HG02798 (cell line): Measurements from ENCODE around the gene CFTR.

Experiments used
- ATAC-seq: cut with Tn5 transposase; IDR thresholded peaks from one replicate; pipeline ENCODE4 v1.9.1; 2021; ENCODE audit warnings: mild to moderate bottlenecking; ENCODE audit not compliant: unreplicated experiment, poor library complexity

Gene CFTR

DNA sequence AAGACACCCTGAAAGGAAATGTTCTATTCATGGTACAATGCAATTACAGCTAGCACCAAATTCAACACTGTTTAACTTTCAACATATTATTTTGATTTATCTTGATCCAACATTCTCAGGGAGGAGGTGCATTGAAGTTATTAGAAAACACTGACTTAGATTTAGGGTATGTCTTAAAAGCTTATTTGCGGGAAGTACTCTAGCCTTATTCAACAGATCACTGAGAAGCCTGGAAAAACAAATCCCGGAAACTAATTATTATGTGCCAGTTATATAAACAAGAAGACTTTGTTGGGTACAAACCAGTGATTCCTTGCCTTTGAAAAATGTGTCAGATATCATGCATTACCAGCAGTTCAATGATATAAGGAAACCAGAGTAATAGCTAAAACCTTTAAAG lies 160.1 kb downstream of the CFTR start:
- ATAC-seq, result no peak

DNA sequence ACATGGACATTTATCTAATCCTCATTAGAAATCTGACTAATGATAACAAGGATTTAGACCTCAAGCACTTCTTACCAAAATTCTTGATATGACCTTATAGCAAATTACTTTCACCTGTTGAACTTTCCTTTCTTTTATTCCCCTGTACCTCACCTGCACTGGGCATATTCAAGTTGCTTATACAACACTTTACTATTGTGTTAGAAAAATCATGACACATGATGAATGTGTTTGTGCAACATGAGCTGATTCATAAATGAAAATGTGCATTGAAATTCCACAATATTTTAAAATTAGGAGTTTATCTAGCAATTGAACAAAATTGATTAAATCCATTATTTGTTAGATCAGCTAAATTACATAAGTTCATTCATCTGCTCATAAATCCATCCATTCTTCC lies 160.6 kb downstream of the CFTR start:
- ATAC-seq, result no peak

- no peak for ATAC-seq
Observed at GRCh38 chr7:117645481-117646165, 165.8 kb downstream of the CFTR start.

DNA sequence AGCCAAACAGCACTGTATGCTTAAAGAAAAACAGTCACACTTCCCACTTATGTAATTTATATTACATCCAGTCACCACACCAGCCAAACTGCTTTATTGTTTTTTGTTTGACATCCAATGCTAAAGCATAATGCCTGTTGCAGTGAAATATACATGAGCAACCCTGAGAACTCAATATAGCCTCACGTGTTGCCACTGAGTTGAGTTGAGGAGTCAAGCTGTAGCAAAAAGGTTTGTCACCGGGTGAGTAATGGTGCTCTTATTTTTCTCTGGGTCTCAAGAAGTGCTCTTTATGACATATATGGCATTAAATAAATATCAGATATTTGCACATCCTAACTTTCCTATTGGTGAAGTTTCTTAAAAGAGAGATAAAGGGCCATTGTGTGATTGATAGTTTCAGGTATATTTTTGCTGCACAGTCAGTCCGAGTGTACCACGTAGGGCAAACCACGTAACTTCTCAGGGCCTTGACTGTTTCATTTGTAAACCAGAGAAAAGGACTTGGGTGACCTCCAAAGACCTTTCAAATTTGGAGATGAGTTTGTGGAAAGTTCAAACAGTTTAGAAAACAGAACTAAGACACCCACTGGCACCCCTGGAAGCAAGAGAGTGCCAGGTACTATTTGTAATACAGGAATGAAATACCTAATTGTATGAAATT lies 168.5 kb downstream of the CFTR start:
- ATAC-seq, result no peak

DNA sequence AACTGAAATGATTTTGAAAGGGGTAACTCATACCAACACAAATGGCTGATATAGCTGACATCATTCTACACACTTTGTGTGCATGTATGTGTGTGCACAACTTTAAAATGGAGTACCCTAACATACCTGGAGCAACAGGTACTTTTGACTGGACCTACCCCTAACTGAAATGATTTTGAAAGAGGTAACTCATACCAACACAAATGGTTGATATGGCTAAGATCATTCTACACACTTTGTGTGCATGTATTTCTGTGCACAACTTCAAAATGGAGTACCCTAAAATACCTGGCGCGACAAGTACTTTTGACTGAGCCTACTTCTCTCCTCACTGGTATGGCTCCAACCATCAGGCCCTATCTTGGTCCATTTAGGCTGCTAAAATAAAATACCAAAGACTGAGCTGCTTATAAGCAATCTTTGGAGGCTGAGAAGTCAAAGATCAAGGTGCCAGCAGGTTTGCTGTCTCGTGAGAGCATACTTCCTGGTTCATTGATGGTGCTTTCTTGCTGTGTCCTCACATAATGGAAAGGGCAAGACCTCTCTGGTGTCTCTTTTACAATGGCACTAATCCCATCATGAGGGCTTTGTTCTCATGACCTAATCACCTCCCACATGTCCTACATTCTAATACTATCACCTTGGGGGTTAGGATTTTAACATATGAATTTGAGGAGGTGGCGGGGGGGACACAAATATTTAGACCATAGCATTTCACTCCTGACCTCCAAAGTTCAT lies 173.3 kb downstream of the CFTR start:
- ATAC-seq, result no peak

DNA sequence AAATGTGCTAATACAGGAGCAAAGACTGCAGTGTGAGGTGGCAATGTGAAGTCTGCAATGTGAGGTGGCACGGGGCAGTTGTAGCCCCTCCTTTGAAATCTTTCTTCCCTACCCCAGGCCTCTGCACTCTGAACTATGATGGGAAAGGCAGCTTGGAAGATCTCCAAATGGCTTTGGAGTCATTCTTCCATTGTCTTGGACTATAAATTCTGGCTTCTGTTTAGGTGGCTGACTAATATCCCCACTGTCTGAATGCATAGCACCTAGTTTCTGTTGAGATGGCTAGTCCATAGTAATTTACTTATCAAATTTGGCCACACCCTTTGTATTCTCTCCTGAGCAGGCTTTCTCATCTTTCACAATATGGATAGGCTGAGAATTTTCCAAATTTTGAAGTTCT lies 175.0 kb downstream of the CFTR start:
- no peak for ATAC-seq

DNA sequence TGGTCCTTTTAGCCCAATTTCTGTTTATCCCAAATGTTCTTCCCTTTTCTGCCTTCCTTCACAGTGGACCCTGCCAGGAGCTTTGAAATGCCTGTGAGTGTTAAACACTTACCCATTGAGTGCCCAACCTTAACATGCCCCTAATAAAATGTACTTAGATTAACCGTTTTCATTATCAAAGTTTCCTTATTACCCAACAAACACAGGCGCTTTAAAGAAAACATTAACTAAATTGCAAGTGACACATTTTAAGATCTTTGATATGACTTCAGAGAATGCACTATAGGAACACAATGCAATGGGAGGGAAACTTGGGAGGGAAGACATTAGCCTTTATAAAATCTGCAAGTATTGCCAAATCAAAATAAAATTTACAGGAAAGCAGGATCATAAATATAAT lies 177.0 kb downstream of the CFTR start:
- ATAC-seq, result no peak

- no peak for ATAC-seq
Observed at GRCh38 chr7:117659531-117660011, 179.7 kb downstream of the CFTR start.

DNA sequence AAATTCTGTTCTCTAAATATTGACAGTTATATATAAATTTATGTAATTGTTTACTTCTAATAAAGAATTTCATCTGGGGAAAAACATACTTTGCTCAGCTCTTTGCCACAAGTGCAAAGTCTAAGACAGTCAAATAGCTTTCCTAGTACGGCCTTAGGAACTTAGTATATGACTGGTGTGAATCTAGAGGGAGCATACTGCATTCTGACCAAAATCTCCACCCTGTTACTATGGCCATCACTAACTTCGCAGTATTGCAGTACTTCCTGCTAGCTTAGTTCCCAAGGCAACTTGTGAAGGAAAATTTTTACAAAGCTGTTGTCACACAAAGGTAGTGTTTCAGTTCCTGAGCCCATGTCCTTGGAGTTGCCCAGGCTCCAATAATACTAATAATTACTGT lies 181.5 kb downstream of the CFTR start:
- no peak for ATAC-seq

DNA sequence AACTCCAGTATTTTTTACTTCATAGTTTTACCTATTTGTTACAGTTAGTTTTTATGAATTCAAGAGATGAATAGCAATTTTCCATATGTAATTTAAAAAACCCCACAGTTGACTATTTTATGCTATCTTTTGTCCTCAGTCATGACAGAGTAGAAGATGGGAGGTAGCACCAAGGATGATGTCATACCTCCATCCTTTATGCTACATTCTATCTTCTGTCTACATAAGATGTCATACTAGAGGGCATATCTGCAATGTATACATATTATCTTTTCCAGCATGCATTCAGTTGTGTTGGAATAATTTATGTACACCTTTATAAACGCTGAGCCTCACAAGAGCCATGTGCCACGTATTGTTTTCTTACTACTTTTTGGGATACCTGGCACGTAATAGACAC lies 184.2 kb downstream of the CFTR start:
- no peak for ATAC-seq

DNA sequence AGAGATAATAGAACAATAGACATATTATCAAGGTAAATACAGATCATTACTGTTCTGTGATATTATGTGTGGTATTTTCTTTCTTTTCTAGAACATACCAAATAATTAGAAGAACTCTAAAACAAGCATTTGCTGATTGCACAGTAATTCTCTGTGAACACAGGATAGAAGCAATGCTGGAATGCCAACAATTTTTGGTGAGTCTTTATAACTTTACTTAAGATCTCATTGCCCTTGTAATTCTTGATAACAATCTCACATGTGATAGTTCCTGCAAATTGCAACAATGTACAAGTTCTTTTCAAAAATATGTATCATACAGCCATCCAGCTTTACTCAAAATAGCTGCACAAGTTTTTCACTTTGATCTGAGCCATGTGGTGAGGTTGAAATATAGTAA lies 185.5 kb downstream of the CFTR start:
- no peak for ATAC-seq

DNA sequence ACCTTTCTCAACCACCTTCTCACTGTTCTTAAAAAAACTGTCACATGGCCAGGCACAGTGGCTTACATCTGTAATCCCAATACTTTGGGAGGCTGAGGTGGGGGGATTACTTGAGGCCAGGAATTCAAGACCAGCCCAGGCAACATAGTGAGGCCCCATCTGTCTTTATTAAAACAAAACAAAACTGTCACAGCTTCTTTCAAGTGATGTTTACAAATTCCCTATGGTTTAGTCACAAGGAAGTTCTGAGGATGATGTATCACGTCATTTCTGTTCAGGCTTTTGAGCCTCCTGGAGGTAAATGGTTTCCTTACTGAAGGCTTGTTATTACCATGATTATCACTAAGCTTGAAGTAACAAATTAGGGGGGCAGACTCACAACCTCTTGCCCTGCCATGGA lies 186.2 kb downstream of the CFTR start:
- no peak for ATAC-seq

GRCh38 chr7:117666689-117667088 lies 186.9 kb downstream of the CFTR start:
- no peak for ATAC-seq

DNA sequence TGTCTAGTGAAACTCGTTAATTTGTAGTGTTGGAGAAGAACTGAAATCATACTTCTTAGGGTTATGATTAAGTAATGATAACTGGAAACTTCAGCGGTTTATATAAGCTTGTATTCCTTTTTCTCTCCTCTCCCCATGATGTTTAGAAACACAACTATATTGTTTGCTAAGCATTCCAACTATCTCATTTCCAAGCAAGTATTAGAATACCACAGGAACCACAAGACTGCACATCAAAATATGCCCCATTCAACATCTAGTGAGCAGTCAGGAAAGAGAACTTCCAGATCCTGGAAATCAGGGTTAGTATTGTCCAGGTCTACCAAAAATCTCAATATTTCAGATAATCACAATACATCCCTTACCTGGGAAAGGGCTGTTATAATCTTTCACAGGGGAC lies 187.6 kb downstream of the CFTR start:
- ATAC-seq, result no peak

GRCh38 chr7:117669818-117670217 lies 190.0 kb downstream of the CFTR start:
- ATAC-seq, result no peak

DNA sequence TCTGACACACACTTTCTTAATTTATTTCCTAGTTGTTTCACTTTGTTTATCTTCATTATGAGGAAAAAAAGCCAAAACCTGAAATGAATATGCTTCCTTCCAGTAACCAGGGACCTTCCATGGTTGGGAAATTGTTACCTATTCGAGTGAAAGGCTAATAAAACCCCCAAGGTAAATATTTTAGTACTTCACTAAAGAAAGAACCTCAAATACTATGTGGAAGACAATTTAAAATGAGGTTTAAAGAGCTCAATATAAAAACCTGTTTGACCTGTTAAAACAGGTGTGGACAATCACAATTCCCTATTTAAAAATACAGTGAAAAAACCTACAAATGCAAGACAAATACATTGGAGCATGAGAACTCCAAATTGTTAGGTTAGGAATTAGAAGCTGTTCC lies 192.6 kb downstream of the CFTR start:
- no peak for ATAC-seq

DNA sequence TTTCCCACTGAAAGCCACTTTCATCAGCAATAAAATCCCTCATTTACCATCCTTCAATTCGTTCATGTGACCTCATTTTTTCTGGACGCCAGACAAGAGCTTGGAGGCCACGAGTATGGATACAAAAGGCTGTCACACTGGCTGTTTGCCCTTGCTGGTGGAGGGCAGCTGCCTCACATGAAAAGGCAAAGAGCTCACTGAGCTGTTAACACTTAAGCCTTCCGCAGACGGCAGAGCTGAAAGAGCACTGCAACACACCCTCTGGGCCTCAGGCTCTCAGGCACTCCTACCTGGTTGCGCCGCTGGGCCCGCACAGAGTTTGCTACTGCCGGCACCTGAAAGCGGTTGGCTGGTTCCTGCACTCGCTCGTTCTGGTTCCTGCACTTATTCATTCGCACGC lies 193.5 kb downstream of the CFTR start:
- ATAC-seq, result no peak

- no peak for ATAC-seq
Observed at GRCh38 chr7:117673839-117674238, 194.0 kb downstream of the CFTR start.

GRCh38 chr7:117674617-117675016 lies 194.8 kb downstream of the CFTR start:
- no peak for ATAC-seq

DNA sequence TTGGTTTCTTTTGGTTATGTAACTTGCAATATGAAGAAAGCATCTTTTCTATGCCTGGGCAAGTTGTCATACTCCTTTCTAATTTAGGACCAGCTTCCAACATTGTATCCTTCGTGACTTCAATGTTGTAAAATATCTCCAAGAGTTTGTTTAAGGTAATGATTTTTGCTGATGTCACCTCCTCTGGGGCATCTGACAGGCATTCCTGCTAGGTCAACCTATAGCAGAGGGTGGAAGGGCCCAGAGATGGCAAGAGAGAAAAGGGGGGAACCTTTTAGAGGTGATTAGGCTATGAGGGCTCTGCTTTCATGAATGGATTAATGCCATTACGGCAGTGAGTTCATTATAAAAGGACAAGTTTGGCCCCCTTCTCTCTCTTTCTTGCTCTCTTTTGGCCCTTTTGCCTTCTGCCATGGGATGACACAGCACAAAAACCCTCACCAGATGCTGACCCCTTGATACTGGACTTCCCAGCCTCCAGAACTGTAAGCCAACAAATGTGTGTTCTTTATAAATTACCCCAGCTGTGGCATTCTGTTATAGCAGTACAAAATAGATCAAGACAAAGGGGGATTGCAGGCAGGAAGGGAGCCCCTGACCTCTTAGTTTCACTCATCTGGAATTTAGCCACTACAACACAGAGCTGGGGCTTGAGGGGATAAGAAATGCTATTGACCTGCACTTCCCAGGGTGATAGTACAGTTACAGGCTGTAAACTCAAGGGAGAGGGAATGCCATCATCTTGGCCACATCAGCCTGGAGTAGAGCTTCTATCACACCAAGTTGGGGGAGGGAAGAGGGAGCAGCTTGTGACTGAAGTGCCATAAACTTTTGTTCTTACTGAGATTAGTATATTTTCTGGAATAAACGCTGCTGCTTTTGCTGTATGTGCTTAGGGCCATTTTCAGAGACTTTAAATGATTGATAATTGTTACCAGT lies 195.9 kb downstream of the CFTR start:
- ATAC-seq, result no peak
